GM21381 (cell line): ENCODE measurements around the gene TMEM63A.

Source experiments
- ATAC-seq: cut with Tn5 transposase; IDR thresholded peaks from one replicate; pipeline ENCODE4 v1.9.1; 2021; ENCODE audit warnings: mild to moderate bottlenecking, moderate library complexity; ENCODE audit not compliant: unreplicated experiment

The TMEM63A gene

GRCh38 chr1:225886159-225887029 is 4.2 kb upstream of the TMEM63A start:
- no peak for ATAC-seq

DNA sequence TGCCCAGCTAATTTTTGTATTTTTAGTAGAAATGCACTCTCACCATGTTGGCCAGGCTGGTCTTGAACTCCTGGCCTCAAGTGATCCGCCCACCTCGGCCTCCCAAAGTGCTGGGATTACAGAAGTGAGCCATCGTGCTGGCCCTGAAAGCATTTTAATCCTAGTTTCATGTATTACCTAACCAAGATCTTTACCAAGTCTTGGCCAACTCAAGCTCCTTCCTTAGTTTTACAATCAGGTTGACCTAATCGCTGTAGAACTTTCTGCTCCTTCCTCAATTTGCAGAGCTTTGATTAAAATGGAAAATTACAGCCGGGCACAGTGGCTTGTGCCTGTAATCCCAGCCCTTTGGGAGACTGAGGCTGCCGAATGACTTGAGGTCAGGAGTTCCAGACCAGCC is 3.2 kb upstream of the TMEM63A start:
- ATAC-seq, result no peak

GRCh38 chr1:225883616-225884265 is 1.6 kb upstream of the TMEM63A start:
- ATAC-seq, result no peak

DNA sequence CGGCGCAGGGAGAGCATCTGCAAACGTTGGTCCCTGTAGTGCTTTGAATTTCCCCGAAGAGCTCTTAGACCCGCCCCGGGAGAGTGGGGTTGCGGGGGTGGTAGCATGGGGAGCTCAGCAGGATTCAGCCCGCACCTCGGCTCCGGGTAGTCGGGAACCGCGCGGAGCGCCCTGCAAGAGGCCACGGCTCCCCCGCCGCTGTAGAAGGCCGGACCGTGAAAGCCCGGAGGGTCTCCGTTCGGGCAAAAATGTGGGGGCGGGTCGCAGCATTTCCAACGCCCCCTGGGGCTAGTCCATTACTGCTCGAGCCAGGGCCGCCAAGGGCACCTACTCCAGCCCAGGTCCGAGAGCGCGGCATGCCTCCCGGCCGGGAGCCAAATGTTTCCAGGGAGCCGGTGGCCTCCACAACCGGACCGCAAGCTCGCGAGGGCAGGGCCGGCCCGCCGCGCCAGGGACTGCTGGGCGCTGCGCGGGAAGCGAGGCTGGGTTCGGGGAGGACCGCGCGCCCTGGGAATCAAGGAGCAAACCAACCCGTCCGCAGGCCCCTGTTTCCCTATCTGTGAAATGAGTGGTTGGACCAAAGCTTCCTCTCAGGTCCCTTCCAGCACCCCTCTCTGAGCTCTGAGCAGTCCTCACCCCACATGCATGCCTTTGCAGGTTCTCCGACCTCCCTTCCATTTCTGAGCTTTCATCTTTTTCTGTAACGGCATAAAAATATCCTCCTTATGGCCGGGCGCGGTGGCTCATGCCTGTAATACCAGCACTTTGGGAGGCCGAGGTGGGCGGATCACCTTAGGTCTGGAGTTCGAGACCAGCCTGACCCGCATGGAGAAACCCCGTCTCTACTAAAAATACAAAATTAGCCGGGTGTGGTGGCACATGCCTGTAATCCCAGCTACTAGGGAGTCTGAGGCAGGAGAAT is 775 bp upstream of the TMEM63A start:
- ATAC-seq, result peak; percentile 12

GRCh38 chr1:225881081-225881958 is 860 bp downstream of the TMEM63A start:
- ATAC-seq, result peak; percentile 16

GRCh38 chr1:225880636-225881035 is 1.5 kb downstream of the TMEM63A start:
- ATAC-seq, result no peak

GRCh38 chr1:225880222-225880588 is 2.0 kb downstream of the TMEM63A start:
- no peak for ATAC-seq

DNA sequence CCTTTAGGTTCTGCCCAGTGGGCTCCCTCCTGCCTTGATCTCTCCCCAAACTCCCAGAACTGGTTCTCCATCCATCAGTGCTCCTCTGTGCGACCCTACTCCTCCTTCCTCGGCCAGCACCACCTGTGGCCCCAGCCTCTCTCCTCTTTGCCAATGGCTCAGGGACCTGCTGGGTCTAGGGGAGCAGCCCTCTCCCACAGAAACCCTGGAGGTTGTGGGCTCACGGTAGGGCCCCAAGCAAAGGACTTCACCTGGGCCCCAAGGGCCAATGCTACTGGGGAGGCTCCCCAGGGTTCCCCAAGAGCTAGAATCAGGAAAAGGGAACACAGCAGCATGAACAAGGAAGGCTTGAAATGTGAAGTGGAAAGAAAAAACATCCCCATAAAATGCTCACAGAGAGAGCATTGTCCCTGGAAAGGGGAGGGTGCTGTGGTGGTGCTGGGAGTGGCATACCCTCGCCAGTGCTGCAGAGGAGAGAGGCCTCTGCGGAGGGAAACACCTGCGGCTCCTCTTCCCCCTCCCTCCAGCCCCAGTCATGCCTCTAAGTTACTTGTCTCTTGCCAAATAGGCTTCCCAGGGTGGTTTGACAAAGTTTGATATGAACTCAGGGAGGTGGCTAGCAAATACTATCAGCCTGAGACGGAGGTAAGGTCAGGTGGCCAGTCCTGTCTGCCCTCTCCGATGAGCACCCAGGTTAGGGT is 2.5 kb downstream of the TMEM63A start:
- no peak for ATAC-seq

DNA sequence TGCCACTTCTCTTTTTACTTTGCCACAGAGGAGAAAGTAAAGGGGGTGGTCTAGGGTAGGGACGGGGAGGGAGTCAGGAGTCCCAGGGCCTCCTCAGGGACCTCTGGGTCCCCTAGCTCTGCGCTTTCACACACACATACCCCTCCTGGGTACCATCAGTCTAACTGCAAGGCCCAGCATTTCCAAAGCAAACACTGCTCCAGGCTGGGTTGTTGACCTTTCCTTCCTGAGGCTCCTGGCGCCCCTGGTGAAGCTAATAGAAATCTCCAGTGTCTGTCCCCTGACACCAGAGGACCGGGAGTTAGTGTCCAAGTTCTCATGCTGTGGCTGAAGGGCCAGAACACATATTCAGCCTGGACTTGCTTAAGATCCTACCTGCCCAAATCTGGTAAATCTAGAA is 3.9 kb downstream of the TMEM63A start:
- ATAC-seq, result no peak

GRCh38 chr1:225877580-225877979 is 4.6 kb downstream of the TMEM63A start:
- no peak for ATAC-seq

- ATAC-seq, result no peak
These were observed 5.2 kb downstream of the TMEM63A start for GRCh38 chr1:225876900-225877510.

DNA sequence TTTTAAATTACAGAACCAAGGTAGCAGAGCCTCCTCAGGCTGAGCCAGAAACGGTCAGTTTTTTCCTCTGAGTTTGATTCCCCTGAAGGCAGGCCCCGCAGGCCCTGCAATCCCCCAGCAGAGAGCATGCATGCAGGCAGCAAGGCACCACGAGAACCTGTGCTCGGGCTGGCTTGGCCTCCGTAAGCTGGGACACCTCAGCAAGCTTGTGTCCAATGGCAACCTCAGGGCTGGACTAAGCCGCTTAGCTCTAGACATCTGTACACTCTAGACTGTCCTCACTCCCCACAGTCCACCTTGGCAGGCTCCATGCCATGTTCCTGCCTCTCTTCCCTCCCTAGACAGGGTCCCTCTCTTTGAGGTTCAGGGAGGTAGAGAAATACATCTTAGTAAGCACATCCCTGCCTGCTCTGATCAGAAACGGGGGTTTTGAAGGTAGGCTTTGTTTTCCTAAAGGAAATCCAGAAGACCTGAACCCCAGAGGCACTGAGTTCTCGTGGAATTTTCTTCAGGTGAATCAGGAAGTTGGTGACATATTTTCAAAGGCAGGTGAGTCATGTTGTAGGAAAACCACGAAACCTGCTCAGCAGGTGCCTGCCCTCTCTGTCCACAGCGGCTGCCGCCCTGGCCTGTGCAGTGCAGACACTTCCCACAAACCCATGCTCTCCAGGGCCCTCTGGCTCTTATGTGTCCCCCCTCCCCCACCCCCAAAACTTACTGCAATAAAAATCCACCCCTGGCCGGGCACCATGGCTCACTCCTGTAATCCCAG is 7.0 kb downstream of the TMEM63A start:
- no peak for ATAC-seq

- no peak for ATAC-seq
These were observed 7.7 kb downstream of the TMEM63A start for GRCh38 chr1:225874431-225874830.

GRCh38 chr1:225873281-225873850 is 8.8 kb downstream of the TMEM63A start:
- ATAC-seq, result no peak

GRCh38 chr1:225872075-225872430 is 10.1 kb downstream of the TMEM63A start:
- ATAC-seq, result no peak

DNA sequence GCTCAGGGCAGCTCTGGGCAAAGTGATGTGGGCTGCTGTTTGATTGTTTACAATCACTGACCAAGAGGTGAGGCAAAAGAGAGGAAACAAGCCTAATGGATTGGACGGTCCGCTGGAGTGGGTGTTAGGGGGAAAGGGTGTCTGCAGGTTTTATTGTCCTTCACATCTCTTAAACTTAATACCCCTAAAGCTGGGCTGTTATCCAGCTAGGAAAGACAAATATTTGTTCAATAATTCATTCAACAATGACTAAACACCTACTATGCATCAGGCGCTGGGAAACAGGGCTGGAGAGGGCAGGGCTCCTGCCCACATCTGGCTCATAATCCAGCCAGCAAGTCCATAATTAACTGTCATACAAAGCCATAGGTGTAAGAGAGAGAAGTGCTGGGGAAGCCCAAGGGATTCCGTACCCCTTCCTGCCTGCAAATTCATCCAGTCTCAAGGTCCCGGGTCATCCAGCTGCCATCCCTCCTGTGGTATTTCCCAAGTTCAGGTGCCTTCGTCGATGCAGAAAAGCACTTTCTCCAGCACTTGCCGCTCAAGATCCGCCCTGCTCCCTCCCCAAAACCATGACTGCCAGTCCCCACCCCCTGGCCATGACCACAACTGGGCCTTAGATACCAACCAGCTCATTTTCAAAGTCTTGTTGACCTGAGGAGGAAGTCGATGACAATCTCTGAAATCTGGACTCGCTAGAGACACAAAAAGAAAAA is 10.7 kb downstream of the TMEM63A start:
- ATAC-seq, result no peak

- no peak for ATAC-seq
These were observed 11.3 kb downstream of the TMEM63A start for GRCh38 chr1:225870911-225871310.
